ENCODE results near the gene RHOT1.
"Not testable (repeated sequence)": the region's sequence is repeated elsewhere in the genome, so short reads cannot be mapped to it uniquely, and the experiment has no call there.

Gene RHOT1

DNA sequence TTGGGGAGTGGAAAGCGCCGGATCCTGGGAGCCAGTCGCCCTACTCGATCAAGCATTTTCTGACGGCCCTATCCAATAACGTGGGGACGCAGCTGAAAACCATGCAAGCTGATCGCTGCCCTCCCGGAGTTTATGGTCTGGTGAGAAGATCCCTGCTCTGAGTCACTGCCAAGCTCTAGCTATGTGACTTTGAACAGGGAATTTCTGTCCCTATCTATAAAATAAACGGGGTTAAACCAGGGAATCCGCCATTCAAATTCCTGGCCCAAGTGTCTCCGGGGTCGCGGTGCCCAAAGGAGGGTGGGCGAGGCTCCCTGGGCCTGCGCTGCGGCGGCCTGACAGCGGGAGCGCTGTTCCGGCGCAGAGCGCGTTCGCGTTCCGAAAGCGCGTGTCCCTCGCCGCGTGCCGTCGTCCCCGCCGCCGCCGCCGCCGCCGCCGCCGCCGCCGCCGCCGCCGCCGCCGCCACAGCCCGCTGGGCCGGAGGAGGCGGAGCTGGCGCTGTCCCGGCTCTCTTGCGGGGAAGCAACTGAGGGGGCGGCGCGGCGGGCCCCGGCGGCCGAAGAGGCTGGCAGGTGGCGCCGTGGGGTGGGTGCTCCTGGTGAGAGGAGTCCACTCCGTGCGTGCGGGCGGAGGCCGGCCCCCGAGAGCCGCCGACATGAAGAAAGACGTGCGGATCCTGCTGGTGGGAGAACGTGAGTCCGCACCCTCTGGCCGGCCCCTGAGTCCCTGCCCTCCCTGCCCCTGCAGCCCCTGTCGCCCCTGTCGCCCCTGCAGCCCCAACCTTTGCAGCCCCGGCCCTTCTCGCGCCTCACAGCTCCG is at the start of gene RHOT1:
RHOT1 (plus strand) TSS at position 465 of the 819 bp plus-strand sequence; CDS start at position 656, 191 bp downstream.
- DNase-seq (ENCODE audit: low read depth): peak; percentile 65

DNA sequence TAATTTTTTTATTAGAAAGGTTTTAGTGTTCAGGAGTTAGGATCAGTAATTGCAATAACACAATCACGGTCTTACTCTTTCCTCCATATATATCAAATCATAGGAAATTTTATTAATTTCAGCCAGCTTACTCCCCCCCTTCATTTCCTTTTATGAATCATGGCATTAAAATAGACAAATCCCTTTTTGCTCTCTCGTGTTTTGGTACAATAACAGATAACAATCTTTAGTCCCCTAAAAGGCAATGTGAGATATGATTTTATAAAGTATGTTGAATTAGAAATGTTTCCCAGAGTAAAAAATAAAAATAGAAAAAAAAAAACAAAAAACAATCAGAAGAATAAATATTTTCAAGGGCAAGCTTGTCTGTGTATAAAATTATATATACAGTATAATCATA is 42.6 kb upstream of the RHOT1 start:
- DNase-seq (ENCODE audit: low read depth): no peak

DNA sequence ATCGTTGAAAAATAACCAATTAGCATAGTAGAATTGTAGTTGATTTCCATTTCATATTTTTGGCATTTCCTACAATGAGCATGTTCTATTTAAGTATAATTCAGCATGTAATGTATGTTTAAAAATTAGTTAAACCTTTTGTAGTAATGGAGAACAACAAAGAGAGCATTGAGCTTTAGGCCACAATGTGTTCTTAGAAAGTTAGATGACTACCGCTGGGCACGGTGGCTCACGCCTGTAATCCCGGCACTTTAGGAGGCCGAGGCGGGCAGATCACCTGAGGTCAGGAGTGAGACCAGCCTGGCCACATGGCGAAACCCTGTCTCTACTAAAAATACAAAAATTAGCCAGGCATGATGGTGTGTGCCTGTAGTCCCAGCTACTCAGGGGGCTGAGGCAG is 42.0 kb upstream of the RHOT1 start:
- DNase-seq (ENCODE audit: low read depth): not testable (repeated sequence)

DNA sequence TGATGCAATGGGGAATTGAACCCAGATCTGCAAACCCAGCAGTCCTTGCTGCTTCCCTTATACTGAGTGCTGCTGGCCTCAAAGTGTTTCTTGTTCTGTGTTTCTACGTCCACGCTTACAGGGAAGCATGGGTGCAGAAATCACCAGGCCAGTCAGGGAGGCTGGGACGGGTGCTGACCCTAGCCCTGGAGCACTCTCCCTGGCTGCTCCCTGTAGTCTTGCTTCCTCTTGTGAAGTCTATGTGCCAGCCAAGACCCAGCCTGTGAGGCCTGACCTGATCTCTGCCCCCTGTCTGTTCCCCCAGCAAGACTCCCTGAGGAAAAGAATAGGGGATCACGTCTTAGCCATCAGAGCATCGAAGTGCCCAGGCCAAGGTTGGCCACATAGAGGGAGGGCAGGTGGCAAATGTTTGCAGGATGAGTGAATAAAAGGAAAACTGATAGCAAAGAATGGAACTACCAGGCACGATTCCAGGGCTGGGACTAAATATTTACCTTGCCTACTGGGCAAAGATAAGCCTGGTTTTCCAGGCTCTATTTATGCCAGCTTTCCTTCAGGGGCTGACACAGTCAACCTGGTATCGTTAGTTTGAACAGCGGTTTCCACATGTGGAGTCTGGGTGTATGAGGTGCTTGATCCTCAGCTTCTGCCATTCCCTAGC is 41.2 kb upstream of the RHOT1 start:
- DNase-seq (ENCODE audit: low read depth): no peak

DNA sequence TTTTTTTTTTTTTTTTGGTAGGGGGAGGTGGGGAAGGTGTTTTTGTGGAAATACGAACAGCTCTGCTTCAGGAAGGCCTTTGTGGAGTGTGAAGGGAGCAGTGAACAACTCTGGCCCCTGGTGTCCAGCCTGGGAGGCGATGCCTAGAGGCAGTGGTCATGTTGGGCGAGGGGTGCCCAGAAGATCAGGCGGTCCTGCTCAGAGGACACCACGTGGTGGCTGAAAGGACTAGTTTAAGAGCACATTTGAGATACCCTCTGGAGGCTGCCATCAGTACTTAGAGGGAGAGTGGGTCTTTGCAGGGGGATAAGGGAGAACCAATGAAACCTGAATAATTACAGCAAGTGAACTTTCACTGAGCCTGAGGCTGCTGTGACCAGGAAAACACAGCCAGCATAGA is 40.1 kb upstream of the RHOT1 start:
- DNase-seq (ENCODE audit: low read depth): no peak

DNA sequence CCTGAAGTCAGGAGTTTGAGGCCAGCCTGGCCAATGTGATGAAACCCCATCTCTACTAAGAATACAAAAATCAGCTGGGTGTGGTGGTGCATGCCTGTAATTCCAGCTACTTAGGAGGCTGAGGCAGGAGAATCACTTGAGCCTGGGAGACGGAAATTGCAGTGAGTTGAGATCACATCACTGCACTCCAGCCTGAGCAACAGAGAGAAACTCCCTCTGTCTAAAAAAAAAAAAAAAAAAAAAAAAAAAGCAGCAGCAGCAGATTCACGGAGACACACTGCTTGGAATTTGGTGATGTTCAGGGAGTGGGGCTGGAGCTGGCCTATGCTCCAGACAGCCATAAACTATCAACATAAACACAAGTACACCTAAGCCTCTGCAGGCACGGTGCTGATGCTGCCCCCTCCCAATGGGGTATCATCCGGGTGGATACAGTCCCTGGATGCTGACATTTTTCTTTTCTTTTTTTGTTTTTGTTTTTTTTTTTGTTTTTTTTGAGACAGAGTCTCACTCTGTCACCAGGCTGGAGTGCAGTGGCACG is 39.6 kb upstream of the RHOT1 start:
- DNase-seq (ENCODE audit: low read depth): no peak

DNA sequence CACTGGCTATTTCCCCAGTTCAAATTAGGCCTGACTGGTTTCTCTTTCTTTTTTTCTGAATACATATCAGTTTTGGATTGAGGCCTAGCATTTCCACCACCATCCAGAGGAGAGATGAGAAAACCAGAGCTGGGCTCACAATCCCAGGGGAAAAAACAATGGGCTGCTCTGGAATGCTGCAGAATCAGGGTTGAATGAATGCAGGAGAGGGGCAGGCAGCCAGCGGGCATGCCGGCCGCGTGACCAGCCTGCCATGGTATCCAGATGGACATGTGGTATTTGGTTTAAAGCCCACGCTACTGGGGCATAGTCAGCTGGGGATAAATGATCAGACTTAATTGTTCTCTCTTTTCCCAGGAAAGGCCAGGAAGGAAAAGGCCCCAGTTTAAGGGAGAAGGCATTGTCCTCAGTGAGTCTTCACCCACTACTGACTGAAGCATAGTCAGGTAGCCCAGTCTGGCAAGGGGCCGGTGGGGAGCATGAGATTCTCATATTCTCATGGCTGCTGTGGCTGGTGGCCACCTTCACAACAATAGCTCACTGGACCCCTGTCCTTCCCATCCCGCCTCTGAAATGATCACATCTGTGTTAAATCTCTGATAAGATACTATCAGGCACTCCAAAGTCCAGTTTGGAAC is 38.7 kb upstream of the RHOT1 start:
- DNase-seq (ENCODE audit: low read depth): no peak

DNA sequence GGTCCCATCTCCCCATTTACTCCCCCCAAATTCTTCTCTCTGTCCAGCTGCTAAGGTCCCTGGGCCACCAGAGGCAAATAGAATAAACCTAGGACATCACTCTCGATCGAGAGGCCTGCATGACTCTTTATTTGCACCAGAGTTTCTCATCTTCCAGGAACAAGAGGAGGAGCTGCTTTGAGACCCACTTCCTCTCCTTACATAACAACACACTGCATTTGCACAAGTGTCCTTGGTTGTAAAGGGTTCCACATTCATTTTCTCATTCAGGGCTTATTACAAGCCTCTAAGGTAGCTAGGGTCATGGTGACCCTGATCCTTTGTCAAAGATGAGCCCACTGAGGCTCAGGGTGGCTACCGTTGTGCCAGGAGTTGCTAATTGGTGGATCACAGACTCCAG is 38.1 kb upstream of the RHOT1 start:
- DNase-seq (ENCODE audit: low read depth): no peak

DNA sequence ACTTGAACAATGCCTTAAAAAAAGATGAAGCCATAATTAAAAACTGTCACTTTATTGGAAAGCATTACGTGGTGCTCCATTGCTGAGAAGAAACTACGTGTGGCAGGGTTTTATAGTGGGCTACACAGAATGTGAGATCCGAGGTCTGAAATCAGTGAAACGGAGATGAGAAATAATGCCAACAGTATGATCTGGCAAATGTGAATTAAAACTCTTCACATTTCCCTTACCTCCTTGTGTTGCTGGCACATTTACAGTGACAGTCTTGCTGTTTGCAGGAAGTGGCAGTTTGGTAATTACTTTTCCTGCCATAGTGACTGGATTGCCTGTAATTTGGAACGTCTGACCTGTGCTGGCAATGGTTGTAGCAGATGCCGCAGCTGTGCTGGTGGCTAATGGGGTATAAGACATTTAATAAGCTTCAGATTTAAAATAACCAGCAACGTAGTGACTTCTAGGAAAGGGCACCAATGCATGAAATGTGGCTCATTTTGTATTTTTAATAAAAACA is 35.8 kb upstream of the RHOT1 start:
- DNase-seq (ENCODE audit: low read depth): not testable (repeated sequence)

DNA sequence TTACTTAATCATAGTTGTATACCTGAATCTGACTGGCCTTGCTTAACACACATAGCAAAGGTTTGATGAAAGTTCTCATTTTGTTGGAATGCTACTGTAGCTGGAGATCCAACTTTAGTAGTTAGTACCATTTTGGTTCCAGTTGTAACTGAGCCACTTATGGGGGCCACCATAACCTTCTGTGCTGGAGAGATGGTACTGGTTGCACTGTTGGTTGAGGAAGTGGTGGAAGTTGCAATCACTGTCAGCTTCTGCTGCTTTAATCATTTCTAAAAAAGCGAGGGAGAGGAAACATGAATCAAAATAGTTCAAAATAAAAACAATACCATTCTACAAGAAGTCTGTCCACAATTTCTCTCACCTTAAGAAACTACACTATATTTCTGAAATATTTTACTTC is 35.1 kb upstream of the RHOT1 start:
- DNase-seq (ENCODE audit: low read depth): not testable (repeated sequence)

DNA sequence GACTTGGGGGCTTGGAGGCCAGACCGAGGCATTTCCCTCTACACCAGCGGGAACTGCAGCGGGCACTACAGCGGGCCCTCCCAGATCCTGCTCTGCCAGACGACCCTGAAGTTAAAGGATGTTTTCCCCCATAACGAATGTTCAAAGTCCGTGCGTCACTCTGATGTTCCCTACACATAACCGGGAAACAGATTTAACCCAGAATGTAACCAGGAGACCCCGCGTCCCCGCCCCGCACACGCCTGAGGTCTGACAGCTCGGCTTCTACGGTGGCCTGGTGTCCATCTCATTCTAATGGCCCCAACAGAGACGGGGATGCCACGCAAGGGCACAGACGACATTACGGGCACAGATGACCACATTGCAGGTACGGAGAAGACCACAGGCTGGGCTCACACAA is 31.7 kb upstream of the RHOT1 start:
- no peak for DNase-seq (ENCODE audit: low read depth)

DNA sequence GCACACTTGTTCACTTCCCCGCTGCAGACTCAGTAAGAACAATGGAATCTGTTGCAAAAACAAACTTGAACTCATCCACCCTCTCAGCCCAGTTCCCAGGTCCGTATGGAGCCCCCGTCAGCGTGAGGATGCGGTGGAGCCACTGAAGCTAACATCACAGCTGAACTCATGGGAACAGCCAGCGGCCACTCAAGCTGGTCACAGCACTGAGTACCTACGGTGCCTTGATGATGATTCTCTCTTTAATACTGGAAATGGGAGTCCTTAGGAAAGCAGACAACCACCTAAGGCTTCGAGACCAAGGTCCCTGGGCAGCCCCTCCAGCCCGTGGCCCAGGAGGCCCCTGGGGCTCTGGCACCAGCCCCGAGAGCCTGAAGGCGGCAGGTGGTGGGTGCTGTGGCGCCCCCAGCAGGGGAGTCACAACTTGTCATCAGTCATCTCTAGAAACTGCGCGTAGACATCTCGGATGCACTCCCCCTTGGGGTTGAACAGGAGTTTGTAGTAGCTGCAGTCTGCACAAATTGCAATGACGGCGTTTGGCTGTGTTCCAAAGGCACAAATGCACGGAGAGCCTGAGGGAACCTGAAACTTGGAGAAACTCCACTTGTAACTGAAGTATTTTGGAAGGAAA is 31.0 kb upstream of the RHOT1 start:
- DNase-seq (ENCODE audit: low read depth): no peak

DNA sequence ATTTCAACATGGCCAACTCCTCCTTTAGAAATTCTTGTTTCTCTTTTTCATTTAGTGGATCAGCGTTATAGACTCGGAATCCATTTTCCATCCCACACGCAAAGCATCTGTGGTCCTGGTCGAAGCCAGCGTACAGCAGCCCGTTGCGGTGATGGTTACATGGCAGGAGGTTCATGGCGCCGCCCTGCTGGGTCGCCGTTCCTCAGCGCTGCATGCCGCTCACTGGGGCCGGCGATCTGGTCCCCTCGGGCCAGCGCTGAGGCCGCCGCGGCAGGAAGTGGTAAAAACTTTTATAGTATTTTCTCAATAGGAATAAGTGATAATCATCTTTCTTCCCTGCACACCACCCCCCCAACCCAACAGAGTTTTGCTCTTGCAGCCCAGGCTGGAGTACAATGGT is 29.9 kb upstream of the RHOT1 start:
- DNase-seq (ENCODE audit: low read depth): no peak

DNA sequence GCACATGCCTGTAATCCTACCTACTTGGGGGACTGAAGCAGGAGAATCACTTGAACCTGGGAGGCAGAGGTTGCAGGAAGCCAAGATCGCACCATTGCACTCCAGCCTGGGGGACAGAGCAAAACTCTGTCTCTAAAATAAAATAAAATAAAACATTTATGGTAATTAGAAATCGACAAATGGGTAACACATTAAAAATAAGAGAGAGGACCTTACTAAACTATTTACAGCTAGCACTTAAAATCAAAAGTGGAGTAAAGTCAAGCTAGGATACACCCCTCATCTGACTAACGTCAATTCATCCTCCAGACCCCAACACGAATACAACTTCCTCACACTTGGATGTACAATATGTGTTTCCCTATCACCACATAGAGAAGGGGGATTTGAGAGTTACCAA is 27.8 kb upstream of the RHOT1 start:
- DNase-seq (ENCODE audit: low read depth): no peak

DNA sequence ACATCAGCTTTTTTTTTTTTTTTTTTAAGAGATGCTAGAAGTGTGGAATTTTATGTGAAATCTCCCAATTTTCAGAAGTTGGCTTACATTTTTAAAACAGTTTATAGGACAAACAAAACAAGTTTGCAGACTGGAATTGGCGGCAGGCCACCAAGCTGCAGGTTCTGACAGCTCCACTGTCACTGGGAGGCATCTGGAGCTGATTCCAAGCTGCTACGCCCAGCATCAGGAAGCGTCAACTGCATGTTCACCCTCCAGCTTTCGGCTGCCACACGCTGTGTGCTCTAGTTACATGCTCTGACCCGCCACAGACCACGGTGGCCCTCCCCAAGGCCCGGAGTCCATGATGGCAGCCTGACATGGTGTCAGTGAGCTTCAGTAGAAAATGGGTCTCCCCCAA is 26.8 kb upstream of the RHOT1 start:
- DNase-seq (ENCODE audit: low read depth): not testable (repeated sequence)

DNA sequence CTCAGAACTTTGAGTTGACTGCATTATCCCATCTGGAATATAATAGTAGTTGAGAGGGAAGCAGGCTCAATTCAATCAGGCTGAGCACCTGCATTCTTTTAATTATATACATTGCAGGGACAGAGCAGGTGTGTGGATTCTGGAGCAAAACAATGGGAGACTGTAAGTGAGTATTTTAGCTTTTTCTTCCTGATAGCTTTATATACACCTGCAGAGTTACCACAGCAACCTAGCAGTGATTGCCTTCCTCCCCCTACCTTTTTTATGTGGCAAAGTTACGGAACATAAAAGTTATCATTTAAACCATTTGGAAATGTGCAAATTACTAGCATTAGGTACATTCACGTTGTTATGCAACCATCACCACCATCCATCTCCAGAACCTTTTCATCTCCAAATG is 25.4 kb upstream of the RHOT1 start:
- no peak for DNase-seq (ENCODE audit: low read depth)

DNA sequence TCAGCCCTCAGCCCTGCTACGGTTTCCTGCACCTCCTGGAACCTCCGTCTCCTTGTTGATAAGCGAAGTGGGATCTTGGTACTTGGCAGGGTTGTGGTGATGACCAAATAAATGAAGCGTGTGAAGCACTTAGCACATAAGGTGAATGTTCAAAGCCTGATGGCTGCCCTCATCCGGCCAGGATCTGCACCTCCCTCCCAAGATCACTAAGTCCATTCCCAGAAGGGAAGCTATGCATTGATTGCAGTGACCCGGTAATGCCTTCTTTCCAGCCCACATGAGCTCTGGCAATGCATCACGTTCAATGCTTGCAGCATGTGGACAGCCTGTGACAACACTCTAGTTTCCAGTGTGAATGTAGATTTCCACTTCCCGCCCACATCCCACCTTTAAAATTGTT is 24.9 kb upstream of the RHOT1 start:
- no peak for DNase-seq (ENCODE audit: low read depth)

DNA sequence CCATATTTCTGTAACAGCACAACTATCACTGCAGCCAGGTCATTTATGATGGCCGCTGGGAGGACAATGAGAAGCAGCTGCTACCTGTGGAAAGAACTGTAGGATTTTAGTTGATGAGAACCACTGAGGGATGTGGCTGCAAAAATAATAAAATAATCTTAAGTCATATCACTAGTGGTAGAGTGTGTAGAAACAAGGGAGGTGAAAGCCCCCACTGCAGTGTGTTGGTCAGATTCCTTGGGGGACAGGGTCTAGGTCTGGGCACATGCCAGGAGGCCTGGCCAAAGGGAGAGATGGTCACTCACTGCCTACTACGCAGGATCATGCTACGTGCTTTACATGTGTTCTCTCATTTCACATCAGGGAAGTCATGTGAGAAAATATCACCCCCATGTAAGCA is 24.2 kb upstream of the RHOT1 start:
- DNase-seq (ENCODE audit: low read depth): not testable (repeated sequence)

DNA sequence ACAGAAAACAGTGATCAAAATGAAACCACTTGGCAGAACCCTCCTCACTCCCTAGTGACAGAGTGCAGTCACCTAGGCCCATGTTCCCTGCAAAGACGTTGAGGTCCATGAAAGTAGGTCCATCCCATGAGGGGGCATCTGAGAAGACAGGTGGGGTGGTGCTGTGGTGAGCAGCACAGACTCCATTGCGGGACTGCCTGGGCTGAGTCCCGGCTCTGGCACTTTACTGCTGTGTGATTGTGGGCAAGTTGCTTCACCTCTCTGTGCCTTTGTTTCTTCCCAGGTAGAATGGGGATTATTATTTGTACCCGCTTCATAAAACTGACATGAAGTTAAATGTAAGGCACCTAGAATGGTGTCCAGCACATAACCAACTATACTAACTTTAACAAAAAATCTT is 23.5 kb upstream of the RHOT1 start:
- DNase-seq (ENCODE audit: low read depth): no peak

DNA sequence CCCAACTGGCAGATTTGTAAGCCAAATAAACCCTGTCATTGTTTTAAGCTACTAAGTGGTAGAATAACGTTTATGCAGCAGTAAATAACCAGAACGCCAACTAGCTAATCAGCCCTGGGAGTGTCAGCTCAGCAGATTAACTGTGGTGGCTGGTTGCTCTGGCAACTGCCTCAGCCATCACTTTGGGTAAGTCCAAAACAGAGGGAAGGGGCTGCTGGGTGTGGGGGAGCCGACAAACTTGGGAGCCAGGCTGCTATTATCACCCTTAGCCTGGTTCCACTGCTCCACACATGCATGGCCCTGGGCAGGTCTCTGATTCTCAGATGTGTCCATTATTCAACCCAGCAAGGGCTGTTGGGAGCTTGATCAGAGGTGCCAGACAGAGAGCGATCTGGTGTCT is 22.2 kb upstream of the RHOT1 start:
- DNase-seq (ENCODE audit: low read depth): no peak

DNA sequence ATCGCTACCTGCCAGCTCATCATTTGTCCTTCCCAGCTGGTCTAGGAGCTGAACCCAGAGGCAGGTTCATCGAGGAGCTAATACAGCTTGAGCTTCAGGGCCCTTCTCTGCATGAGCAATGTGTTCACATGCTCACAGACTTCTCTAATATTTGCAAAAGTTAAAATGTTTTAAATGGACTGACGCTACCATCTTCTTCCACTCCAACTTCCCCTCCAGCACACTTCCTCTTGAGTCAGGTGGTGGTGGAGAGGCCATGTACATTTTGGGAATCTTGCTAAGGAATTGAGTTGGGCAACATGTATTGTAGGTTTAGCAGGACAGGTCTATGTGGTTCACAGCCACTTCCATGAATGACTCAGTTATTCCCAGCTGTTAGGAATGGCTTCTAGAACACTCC is 21.6 kb upstream of the RHOT1 start:
- DNase-seq (ENCODE audit: low read depth): no peak

DNA sequence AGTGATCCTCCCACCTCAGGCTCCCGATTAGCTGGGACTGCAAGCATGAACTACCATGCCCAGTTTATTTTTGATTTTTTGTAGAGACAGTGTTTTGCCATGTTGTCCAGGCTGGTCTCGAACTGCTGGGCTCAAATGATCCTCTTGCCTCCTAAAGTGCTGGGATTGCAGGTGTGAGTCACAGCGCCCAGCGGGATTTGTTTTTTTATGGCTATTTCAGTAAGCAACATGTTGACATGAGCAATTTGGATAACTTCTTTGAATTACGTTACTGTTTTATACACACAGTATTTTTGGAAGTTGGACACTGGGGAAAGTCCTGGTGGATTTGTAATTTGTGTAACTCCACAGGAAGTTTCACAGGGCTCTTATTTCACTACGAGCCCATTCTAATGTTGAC is 18.5 kb upstream of the RHOT1 start:
- DNase-seq (ENCODE audit: low read depth): no peak

Measured in stimulated activated CD8-positive, alpha-beta memory T cell treated with anti-CD3 and anti-CD28 coated beads, Interleukin-12 subunit alpha, Interleukin-12 subunit beta, amount 100 ng/mL, for 4 hours (primary cell).